GM18909 (cell line): ENCODE data around the gene BEND4.
"Not testable (repeated sequence)": the region's sequence is repeated elsewhere in the genome, so short reads cannot be mapped to it uniquely, and the experiment has no call there.

Source experiments
- ATAC-seq: cut with Tn5 transposase; IDR thresholded peaks from one replicate; pipeline ENCODE4 v1.9.1; 2021; ENCODE audit warnings: mild to moderate bottlenecking; ENCODE audit not compliant: unreplicated experiment, poor library complexity

BEND4 gene

GRCh38 chr4:42152507-42153504, at the start of gene BEND4:
TSS of gene BEND4 (minus strand) at chr4:42152655. CDS start at chr4:42152143, 512 bp downstream.
- ATAC-seq: peak; percentile 31

GRCh38 chr4:42197341-42197740, 44.9 kb upstream of the BEND4 start:
- ATAC-seq: no peak

DNA sequence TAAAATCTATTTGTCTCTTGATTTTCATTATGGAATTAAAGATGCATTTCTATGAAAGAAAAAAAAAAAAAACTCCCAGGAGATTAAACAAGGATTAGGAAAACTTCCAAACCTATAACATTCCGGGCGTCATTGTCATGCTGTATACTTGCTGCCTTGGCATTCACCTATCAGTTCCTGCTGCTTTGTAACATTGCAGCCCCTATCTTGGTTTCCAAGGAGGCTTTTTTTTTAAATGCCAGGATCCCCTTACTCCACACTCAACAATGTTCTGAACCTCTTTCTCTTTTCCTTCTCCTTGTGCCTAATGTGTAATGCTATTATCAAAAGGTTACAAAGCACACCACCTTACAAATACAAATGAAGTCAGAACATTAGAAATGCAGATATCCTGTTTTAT, 20.5 kb upstream of the BEND4 start:
- no peak for ATAC-seq

- no peak for ATAC-seq
These were observed 19.8 kb upstream of the BEND4 start for GRCh38 chr4:42172128-42172790.

- peak; percentile 100 for ATAC-seq
These were observed 15.3 kb upstream of the BEND4 start for GRCh38 chr4:42167709-42168108.

GRCh38 chr4:42166186-42166585, 13.7 kb upstream of the BEND4 start:
- not testable (repeated sequence) for ATAC-seq

DNA sequence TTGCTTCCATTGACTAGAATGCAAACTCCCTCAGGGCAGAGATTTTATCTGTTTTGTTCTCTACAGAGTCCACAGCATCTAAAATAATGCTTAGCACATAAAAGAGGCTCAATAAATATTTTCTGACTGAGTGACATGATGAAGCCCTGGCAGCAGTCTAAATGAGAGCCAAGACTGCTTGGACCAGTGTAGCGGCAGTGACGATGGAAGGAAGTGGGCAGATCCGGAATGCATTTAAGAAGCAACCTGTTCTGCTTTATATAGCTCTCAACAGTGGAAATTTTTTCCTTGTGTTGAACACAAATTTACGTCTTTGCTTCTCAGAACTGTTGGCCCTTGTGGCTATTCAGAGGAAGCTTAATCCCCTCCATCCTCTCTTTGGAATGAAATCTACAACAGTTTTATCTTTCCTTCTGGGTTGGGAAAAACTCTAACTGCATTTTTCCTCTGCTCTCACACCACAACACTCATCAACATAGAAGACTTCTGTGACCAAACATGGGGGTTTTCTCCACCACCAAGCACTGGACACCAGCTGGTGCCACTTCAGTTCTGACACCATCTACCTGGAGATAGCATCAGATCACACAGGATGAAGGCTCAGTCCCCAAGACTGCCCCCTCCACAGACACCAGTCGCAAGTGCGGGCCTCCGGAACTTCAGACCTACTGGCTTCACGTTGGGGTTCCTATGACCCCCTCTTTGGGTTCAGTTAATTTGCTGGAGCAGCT, 7.0 kb upstream of the BEND4 start:
- peak; percentile 85 for ATAC-seq

GRCh38 chr4:42151568-42152506, 618 bp downstream of the BEND4 start:
- ATAC-seq: peak; percentile 74

GRCh38 chr4:42150653-42151567, 1.5 kb downstream of the BEND4 start:
- peak; percentile 41 for ATAC-seq

DNA sequence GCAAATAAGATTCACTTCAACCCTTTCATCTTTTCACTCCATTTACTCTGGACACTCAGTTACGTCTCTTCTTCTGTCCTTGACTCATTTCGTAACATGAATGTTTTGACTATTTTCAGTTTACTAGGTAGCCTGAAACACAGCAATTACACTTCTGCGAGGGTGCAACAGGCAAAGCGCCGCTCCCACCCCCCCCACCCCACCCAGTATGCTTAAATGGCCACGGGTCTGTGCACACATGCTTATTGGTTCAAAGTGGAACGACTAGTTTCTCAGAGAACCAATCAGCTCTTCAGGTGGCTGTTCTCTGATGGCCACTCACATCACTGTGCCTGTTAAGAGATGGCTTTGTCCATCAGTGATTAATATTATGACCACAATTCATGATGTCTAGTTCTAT, 3.5 kb downstream of the BEND4 start:
- ATAC-seq: peak; percentile 32

- ATAC-seq: no peak
These were observed 4.0 kb downstream of the BEND4 start for GRCh38 chr4:42148425-42148824.

DNA sequence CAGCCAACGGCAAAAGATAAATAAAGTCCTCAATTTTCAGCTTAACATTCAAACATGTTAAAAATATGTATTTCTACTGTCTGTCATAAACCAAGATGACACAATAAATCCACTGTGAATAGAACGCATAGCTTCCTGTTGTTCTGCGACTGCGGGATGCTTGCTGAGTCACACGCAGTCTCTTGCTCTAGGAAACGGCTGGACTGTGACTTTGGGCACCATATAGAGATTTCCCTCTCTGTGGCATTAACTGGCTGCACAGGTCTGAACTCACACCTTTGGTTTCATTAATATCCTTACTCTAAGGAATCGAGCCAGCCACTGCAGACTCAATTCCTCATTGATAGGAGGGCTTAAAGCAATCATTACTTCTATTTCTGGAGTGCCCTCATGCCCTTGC, 8.4 kb downstream of the BEND4 start:
- ATAC-seq: no peak

DNA sequence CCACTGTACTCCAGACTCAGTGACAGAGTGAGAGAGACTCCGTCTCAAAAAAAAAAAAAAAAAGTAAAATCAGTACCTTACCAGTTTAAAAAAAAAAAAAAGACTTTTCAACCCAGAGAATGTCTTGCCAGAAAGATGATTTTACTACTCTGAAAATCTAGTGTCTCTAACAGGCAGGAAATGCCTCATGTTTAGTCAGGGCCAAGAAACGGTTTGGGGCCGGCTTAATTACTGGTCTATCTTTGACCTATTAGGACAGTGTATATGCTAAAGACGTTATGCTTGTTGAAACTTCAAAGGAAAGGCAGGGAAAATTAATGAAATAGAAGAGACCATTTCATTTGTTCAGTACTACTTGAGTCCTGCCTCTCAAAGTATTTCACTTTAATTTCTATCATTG, 9.9 kb downstream of the BEND4 start:
- no peak for ATAC-seq

DNA sequence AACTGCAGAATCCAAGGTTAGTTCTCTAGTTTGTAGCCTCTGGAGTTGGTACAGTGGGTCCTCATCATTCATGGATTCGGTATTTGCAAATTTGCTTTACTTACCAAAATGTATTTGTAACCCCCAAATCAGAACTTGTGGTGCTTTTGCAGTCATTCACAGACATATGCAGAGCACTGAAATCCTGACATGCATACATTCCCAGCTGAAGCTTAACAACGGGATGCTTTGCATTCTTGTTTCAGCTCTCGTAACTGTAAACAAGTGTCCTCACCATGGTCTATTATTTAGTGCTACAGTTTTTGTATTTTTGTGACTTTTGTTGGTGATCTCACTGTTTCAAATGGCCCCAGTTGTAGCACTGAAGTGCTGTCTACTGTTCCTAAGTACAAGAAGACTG, 16.1 kb downstream of the BEND4 start:
- no peak for ATAC-seq

DNA sequence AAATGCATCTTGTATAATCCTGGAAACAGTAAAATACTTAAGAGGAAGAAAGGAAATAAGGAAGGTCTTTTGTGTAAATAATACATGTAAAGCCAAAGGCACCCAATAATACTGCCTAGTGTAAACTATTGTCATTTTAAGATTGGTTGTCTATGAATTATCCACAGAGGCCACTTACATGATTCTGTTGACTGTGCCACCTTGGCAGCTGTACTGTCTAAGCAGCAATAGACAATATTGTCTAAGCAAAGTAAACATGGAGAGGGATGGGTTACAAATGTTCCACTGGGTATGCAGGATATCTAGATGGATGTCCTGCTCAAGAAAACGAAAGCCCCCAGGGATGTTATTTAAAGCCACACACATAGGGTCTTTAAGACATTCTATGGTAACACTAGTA, 19.4 kb downstream of the BEND4 start:
- ATAC-seq: no peak

- no peak for ATAC-seq
These were observed 20.4 kb downstream of the BEND4 start for GRCh38 chr4:42132099-42132498.

- ATAC-seq: no peak
These were observed 29.3 kb downstream of the BEND4 start for GRCh38 chr4:42123071-42123644.

DNA sequence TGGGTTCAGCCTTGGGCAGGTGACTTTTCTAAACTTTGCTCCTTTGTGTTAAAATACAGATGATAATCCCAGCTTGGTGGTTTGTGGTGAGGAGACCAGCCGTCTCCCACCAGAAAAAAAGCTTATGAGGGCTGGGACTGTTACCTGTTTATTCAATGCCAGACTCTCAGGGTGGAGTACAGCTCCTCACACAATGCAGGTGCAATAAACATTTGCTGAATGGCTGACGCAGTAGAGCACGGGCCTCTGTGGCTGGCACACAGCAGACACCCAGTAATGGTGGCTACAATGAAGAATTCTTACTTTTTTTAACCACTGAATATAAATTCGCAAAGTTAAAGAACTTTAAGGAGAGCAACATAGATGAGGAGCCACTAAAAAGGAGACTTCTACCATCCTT, 30.2 kb downstream of the BEND4 start:
- no peak for ATAC-seq
